Endothelial cell of umbilical vein (primary cell): ENCODE data around the gene PGLYRP4. TPM values are rescaled to one million over a fixed set of nuclear protein-coding genes. Genes with fewer than 3 reads are reported as not detected.

Source experiments
- BruUV-seq: library from RNA; stranded (reverse); fragments of 400-500 nt; replicated peaks from 2 replicates; lab custom pipeline; 2021; lab: Mats Ljungman, UMichigan
- CTCF ChIA-PET: fragments of 300-600, 350-600 bp; sonication (Branson Sonifier 250); formaldehyde crosslinking; loops from one replicate; lab custom pipeline; 2021; ENCODE audit warnings: antibody characterized with exemption, inconsistent platforms; lab: Charles Lee
- POLR2A ChIA-PET: fragments of 300-600, 350-600 bp; sonication (Branson Sonifier 250); formaldehyde crosslinking; loops from one replicate; lab custom pipeline; 2021; ENCODE audit warnings: antibody characterized with exemption, inconsistent platforms; lab: Charles Lee
- DNase-seq: peaks from one replicate; pipeline ENCODE4 v3.0.0-alpha.2; 2011; ENCODE audit warnings: low read depth, low spot score
- FAIRE-seq: peaks from 2 replicates; lab custom pipeline; 2011; peaks lifted over from hg19 to GRCh38; lab: Jason Lieb, UNC
- H2AFZ ChIP-seq: 2 replicates; pipeline ENCODE4 v1.6.0; 2012; ENCODE audit warnings: low read depth, low read length, control low read depth, inconsistent platforms
- H3K27ac ChIP-seq: 2 replicates; pipeline ENCODE4 v1.5.1; 2011; ENCODE audit warnings: low read depth, mild to moderate bottlenecking, control low read depth, low read length, moderate library complexity; ENCODE audit not compliant: insufficient read depth
- H3K27me3 ChIP-seq, 2 experiments: 2 replicates each; pipeline versions ENCODE4 v1.6.0 to v1.6.1; 2011; ENCODE audit warnings: low read length in 2 of 2, mixed read lengths in 1 of 2; ENCODE audit not compliant: control insufficient read depth in 2 of 2, insufficient read depth in 2 of 2
- H3K36me3 ChIP-seq, 2 experiments: 2 replicates in 1 of 2; 3 replicates in 1 of 2; pipeline ENCODE4 v1.5.1; 2011; ENCODE audit warnings: low read length in 2 of 2, mild to moderate bottlenecking in 1 of 2, moderate library complexity in 1 of 2; ENCODE audit not compliant: control insufficient read depth in 2 of 2, insufficient read depth in 2 of 2; ENCODE audit errors: extremely low read depth in 1 of 2
- H3K4me1 ChIP-seq: 3 replicates; pipeline ENCODE4 v1.5.1; 2011; ENCODE audit warnings: mild to moderate bottlenecking, low read length; ENCODE audit not compliant: control insufficient read depth, insufficient read depth; ENCODE audit errors: extremely low read depth
- H3K4me2 ChIP-seq: 2 replicates; pipeline ENCODE4 v1.6.1; 2011; ENCODE audit warnings: low read length, control low read depth, mixed read lengths; ENCODE audit not compliant: insufficient read depth
- H3K4me3 ChIP-seq, 3 experiments: fragments of 200-600 bp in 1 of 3; sonication (generic), shearing (Covaris generic) in 1 of 3; replicated peaks in 1 of 3; 2 replicates each; pipeline ENCODE4 v1.5.1; 2011 to 2016; ENCODE audit warnings: control low read depth in 3 of 3, low read length in 3 of 3, mild to moderate bottlenecking in 2 of 3, inconsistent platforms in 1 of 3, low read depth in 1 of 3, moderate library complexity in 1 of 3; ENCODE audit not compliant: insufficient read depth in 1 of 3
- H3K79me2 ChIP-seq: 2 replicates; pipeline ENCODE4 v1.6.0; 2012; ENCODE audit warnings: low read length, inconsistent platforms; ENCODE audit not compliant: control insufficient read depth, insufficient read depth
- H3K9ac ChIP-seq: replicated peaks from 2 replicates; pipeline ENCODE3; 2011; ENCODE audit warnings: low read length, control low read depth; ENCODE audit not compliant: insufficient read depth; ENCODE audit errors: extremely low read depth
- H3K9me1 ChIP-seq: replicated peaks from 3 replicates; pipeline ENCODE4 v1.6.0; 2011; ENCODE audit warnings: mild to moderate bottlenecking, low read length; ENCODE audit not compliant: control insufficient read depth, insufficient read depth; ENCODE audit errors: extremely low read depth
- H3K9me3 ChIP-seq: replicated peaks from 2 replicates; pipeline ENCODE4 v1.5.1; 2012; ENCODE audit warnings: low read length, inconsistent platforms; ENCODE audit not compliant: control insufficient read depth, insufficient read depth
- H4K20me1 ChIP-seq: replicated peaks from 2 replicates; pipeline ENCODE3; 2011; ENCODE audit warnings: mild to moderate bottlenecking, low read length; ENCODE audit not compliant: control insufficient read depth, insufficient read depth; ENCODE audit errors: extremely low read depth
- MYC ChIP-seq: IDR thresholded peaks from one replicate; pipeline ENCODE4 v1.6.1; 2011; ENCODE audit warnings: mild to moderate bottlenecking, low read depth, low read length
- POLR2A ChIP-seq: IDR thresholded peaks from 2 replicates; pipeline ENCODE4 v1.6.1; 2012; ENCODE audit warnings: low read depth, mild to moderate bottlenecking, control low read depth, low read length
- POLR2AphosphoS5 ChIP-seq: IDR thresholded peaks from 2 replicates; pipeline ENCODE4 v1.6.1; 2012; ENCODE audit warnings: low read depth, mild to moderate bottlenecking, control low read depth, low read length, moderate library complexity; ENCODE audit not compliant: insufficient read depth
- dilution Hi-C: fragments of 300-500 bp; cut with MboI; formaldehyde crosslinking; loops from one replicate; pipeline ENCODE4 v1.15.0; 2019; ENCODE audit warnings: low sequenced_read_pairs; ENCODE audit not compliant: extremely low pct_ligation_motif_present
- intact Hi-C: fragments of 100-400 bp; cut with micrococcal nuclease; formaldehyde crosslinking; loops from one replicate; pipeline ENCODE4 v1.10.0; 2022
- polyA plus RNA-seq, 4 experiments: library from polyadenylated mRNA; depleted of rRNA in 3 of 4; stranded (reverse) in 3 of 4; unstranded in 1 of 4; fragments of >200 nt; gene quantifications; 2 replicates each; pipeline versions ENCODE4 v1.2.1 to v1.2.3, GENCODE V29; 2011 to 2012; ENCODE audit warnings: missing spikeins in 1 of 4
- total RNA-seq: library from RNA; stranded (reverse); gene quantifications from 2 replicates; pipeline ENCODE4 v1.2.3, GENCODE V29; 2021
- TF ChIP-seq, protein P1 (sequence below), 2 donors: IDR thresholded peaks; 1 replicate in 1 of 2; 2 replicates in 1 of 2; pipeline ENCODE4 v1.5.1; 2011; ENCODE audit warnings: low read length in 2 of 2, mild to moderate bottlenecking in 2 of 2, moderate library complexity in 2 of 2, control low read depth in 1 of 2, inconsistent platforms in 1 of 2, low read depth in 1 of 2; ENCODE audit not compliant: insufficient read depth in 1 of 2; ENCODE audit errors: extremely low read depth in 1 of 2

Gene PGLYRP4
- total and polyA plus RNA-seq, 2 donors (not counting 3 experiments of a cell fraction or from before 2014, with no cell fraction given): not detected

- no TSS peak for BruUV-seq
- FAIRE-seq (no peak), DNase-seq (no peak)
- no peaks in the 10 kb centered on the region for H3K9me1 ChIP-seq
- H3K27ac ChIP-seq: no peak overlapping the region
- H3K4me2 ChIP-seq: no peak overlapping the region
- H3K9ac ChIP-seq: no peak overlapping the region
- no peaks in the 10 kb centered on the region for H3K36me3 ChIP-seq
- no peaks in the 10 kb centered on the region for H3K27me3 ChIP-seq
- POLR2A ChIA-PET: no interaction called here
- TF ChIP-seq, protein P1, sequence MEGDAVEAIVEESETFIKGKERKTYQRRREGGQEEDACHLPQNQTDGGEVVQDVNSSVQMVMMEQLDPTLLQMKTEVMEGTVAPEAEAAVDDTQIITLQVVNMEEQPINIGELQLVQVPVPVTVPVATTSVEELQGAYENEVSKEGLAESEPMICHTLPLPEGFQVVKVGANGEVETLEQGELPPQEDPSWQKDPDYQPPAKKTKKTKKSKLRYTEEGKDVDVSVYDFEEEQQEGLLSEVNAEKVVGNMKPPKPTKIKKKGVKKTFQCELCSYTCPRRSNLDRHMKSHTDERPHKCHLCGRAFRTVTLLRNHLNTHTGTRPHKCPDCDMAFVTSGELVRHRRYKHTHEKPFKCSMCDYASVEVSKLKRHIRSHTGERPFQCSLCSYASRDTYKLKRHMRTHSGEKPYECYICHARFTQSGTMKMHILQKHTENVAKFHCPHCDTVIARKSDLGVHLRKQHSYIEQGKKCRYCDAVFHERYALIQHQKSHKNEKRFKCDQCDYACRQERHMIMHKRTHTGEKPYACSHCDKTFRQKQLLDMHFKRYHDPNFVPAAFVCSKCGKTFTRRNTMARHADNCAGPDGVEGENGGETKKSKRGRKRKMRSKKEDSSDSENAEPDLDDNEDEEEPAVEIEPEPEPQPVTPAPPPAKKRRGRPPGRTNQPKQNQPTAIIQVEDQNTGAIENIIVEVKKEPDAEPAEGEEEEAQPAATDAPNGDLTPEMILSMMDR (IDR thresholded peaks at IDR 0.05; ENCODE audit: extremely low read depth in 1 of 2, insufficient read depth in 1 of 2, low read depth in 1 of 2, low read length in 2 of 2): peak; percentile 5 to 35
- TF ChIP-seq POLR2A (no peak), MYC (no peak)
- H3K4me3 ChIP-seq: no peak overlapping the region
- H3K79me2 ChIP-seq: no peaks in the 10 kb centered on the region
- no peaks in the 10 kb centered on the region for H3K4me1 ChIP-seq
- H3K9me3 ChIP-seq: no peaks in the 10 kb centered on the region
- H4K20me1 ChIP-seq: no peaks in the 10 kb centered on the region
- CTCF ChIA-PET: interaction anchor here (0.7 to 13.2 kb wide), 13 partner anchors 8 to 219 kb away, joined by 3 to 331 read pairs (median 4); no protein-coding TSS in a partner anchor
- dilution Hi-C loops: no loop called here
- intact Hi-C loops: loop anchor here (2.0 kb wide), 2 partner anchors 51 to 215 kb away; no protein-coding TSS in a partner anchor
- H2AFZ ChIP-seq: no peak overlapping the region
Observed at GRCh38 chr1:153353226-153353947, 4.7 kb upstream of the PGLYRP4 start.

GRCh38 chr1:153352523-153352922 lies 3.9 kb upstream of the PGLYRP4 start:
- H3K9me1 ChIP-seq: no peaks in the 10 kb centered on the region
- no peaks in the 10 kb centered on the region for H3K79me2 ChIP-seq
- no peaks in the 10 kb centered on the region for H3K9me3 ChIP-seq
- intact Hi-C loops: loop anchor here (1.0 to 2.0 kb wide), 3 partner anchors 52 to 216 kb away; no protein-coding TSS in a partner anchor
- no peaks in the 10 kb centered on the region for H3K4me1 ChIP-seq
- no peak overlapping the region for H3K27ac ChIP-seq
- no TSS peak for BruUV-seq
- TF ChIP-seq POLR2AphosphoS5: no peak
- TF ChIP-seq, protein P1 (IDR thresholded peaks at IDR 0.05; ENCODE audit: extremely low read depth in 1 of 2, insufficient read depth in 1 of 2, low read depth in 1 of 2, low read length in 2 of 2): peak; percentile 85 to 86
- no peaks in the 10 kb centered on the region for H3K36me3 ChIP-seq
- dilution Hi-C loops: no loop called here
- no peak overlapping the region for H3K9ac ChIP-seq
- CTCF ChIA-PET: interaction anchor here (0.7 to 13.2 kb wide), 13 partner anchors 9 to 220 kb away, joined by 3 to 331 read pairs (median 3); no protein-coding TSS in a partner anchor
- H3K4me3 ChIP-seq: no peak overlapping the region
- no peak overlapping the region for H3K4me2 ChIP-seq
- POLR2A ChIA-PET: no interaction called here
- DNase-seq: peak; percentile 54
- H2AFZ ChIP-seq: no peak overlapping the region
- H3K27me3 ChIP-seq: no peaks in the 10 kb centered on the region
- FAIRE-seq: peak; percentile 95
- no peaks in the 10 kb centered on the region for H4K20me1 ChIP-seq
